OCI-LY3 (cell line): ENCODE results near the gene SFRP5.

Experiments used
- H2AFZ ChIP-seq: fragments of 200-600, 300-600 bp; shearing (Covaris generic); 2 replicates; pipeline ENCODE4 v1.6.0; 2014; ENCODE audit warnings: antibody characterized with exemption, low read depth, low read length
- H3K27ac ChIP-seq: fragments of 200-600, 300-600 bp; sonication (generic); 2 replicates; pipeline ENCODE4 v1.5.1; 2014; ENCODE audit warnings: mild to moderate bottlenecking, low read length, moderate library complexity, mixed read lengths
- H3K27me3 ChIP-seq: fragments of 200-600, 300-600 bp; sonication (generic); 2 replicates; pipeline ENCODE4 v1.6.1; 2014; ENCODE audit warnings: low read depth, low read length, mixed read lengths
- H3K36me3 ChIP-seq: fragments of 200-600, 300-600 bp; sonication (generic); replicated peaks from 2 replicates; pipeline ENCODE3; 2014; ENCODE audit warnings: low read depth, low read length, mixed read lengths
- H3K4me1 ChIP-seq: fragments of 300-600, 200-600 bp; sonication (generic); 2 replicates; pipeline ENCODE4 v1.6.1; 2014; ENCODE audit warnings: low read length, mixed read lengths
- H3K4me2 ChIP-seq: fragments of 200-600, 300-600 bp; sonication (generic); 2 replicates; pipeline ENCODE4 v1.6.1; 2014; ENCODE audit warnings: low read length, mixed read lengths
- H3K4me3 ChIP-seq: fragments of 300-600, 200-600 bp; sonication (generic); 2 replicates; pipeline ENCODE4 v1.5.1; 2014; ENCODE audit warnings: antibody characterized with exemption, mild to moderate bottlenecking, low read length, moderate library complexity
- H3K79me2 ChIP-seq: fragments of 300-600, 200-600 bp; shearing (Covaris generic); 2 replicates; pipeline ENCODE4 v1.6.1; 2014; ENCODE audit warnings: mild to moderate bottlenecking, low read length, mixed read lengths
- H3K9ac ChIP-seq: fragments of 300-600, 200-600 bp; shearing (Covaris generic); 2 replicates; pipeline ENCODE4 v1.6.0; 2014; ENCODE audit warnings: mild to moderate bottlenecking, low read length, moderate library complexity
- H3K9me3 ChIP-seq: fragments of 200-600, 300-600 bp; shearing (Covaris generic); 2 replicates; pipeline ENCODE4 v1.6.1; 2014; ENCODE audit warnings: low read length, mixed read lengths; ENCODE audit not compliant: insufficient read depth
- H4K20me1 ChIP-seq: fragments of 200-600, 300-600 bp; sonication (generic); 2 replicates; pipeline ENCODE4 v1.6.1; 2016; ENCODE audit warnings: low read length, mixed read lengths; ENCODE audit not compliant: insufficient read depth
- EZH2phosphoT487 ChIP-seq: fragments of 200-600 bp; shearing (Covaris generic); IDR thresholded peaks from 2 replicates; pipeline ENCODE4 v1.6.1; 2018; ENCODE audit warnings: antibody characterized with exemption, mixed run types, low read depth
- TF ChIP-seq, protein P1 (sequence below): fragments of 200-600, 300-600 bp; sonication (generic); IDR thresholded peaks from 2 replicates; pipeline ENCODE4 v1.5.1; 2014; ENCODE audit warnings: antibody characterized with exemption, low read length, low read depth

SFRP5 gene

DNA sequence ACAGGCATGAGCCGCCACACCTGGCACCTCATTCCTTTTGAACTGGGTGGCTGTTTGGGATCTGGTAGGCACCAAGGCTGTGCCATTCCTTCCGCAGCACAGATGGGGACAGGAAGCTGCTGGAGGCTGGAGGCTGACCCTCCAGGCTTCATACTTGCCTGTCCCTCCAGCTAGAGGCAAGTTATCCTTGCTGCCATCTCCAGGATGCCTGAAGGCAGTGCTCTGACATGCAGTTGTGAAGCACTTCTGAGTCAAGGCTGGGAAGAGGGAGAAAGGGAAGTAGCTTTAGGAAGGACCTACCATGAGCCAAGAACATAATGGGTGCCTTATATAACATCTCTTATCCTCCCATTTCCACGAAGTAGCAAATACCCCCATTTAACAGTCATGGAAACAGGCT is 48.8 kb downstream of the SFRP5 start:
- Histone ChIP-seq H3K4me1 (no peaks in the 10 kb centered on the region), H2AFZ (no peak overlapping the region), H3K36me3 (no peaks in the 10 kb centered on the region), H3K27ac (no peak overlapping the region), H3K4me2 (no peak overlapping the region), H3K9ac (no peak overlapping the region), H3K27me3 (no peaks in the 10 kb centered on the region), H3K9me3 (no peaks in the 10 kb centered on the region), H4K20me1 (no peaks in the 10 kb centered on the region), H3K4me3 (no peak overlapping the region), H3K79me2 (no peaks in the 10 kb centered on the region)
- TF ChIP-seq EZH2phosphoT487: no peak
- TF ChIP-seq, protein P1, sequence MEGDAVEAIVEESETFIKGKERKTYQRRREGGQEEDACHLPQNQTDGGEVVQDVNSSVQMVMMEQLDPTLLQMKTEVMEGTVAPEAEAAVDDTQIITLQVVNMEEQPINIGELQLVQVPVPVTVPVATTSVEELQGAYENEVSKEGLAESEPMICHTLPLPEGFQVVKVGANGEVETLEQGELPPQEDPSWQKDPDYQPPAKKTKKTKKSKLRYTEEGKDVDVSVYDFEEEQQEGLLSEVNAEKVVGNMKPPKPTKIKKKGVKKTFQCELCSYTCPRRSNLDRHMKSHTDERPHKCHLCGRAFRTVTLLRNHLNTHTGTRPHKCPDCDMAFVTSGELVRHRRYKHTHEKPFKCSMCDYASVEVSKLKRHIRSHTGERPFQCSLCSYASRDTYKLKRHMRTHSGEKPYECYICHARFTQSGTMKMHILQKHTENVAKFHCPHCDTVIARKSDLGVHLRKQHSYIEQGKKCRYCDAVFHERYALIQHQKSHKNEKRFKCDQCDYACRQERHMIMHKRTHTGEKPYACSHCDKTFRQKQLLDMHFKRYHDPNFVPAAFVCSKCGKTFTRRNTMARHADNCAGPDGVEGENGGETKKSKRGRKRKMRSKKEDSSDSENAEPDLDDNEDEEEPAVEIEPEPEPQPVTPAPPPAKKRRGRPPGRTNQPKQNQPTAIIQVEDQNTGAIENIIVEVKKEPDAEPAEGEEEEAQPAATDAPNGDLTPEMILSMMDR: no peak

DNA sequence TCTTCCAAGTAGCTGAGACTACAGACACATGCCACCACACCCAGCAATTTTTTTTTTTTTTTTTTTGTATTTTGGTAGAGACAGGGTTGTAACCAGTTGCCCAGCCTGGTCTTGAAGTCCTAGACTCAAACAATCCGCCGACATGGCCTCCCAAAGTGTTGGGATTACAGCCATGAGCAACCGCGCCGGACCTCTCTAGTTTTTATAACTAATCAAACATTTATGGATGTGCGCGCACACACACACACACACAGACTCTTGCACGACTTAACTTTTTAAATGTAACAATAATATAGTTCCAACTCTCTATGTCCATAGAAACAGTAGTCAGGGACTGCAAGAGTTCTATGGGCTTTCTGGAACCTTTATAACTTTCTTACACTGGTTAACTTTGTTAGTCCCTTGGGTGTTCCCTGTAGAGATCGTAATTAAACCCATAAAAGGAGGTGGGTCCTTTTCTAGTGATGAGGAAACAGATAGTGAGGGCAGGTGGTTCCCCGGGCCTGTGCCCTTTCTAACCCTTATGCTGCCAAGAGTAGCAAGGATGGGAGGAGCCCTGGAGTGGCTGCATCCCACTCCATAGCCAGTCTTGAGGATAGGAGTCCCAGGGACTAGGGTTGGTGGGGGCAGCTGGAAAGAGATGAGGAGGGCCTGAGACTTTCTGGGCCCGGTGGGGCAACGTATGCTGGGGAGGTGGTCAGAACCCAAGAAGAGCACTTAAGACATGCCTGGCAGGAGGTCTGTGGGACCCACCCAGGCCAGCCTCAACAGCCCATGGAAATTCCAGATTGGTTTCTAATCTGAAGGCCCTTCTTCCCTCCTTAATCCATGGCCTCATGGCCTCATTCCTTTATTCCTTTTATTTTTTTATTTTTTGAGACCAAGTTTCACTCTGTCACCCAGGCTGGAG is 49.7 kb downstream of the SFRP5 start:
- no peak overlapping the region for H3K9ac ChIP-seq
- no peak overlapping the region for H3K27ac ChIP-seq
- H3K4me1 ChIP-seq: no peaks in the 10 kb centered on the region
- no peaks in the 10 kb centered on the region for H4K20me1 ChIP-seq
- H3K9me3 ChIP-seq: no peaks in the 10 kb centered on the region
- no peak overlapping the region for H3K4me2 ChIP-seq
- no peak overlapping the region for H3K4me3 ChIP-seq
- no peak overlapping the region for H2AFZ ChIP-seq
- TF ChIP-seq, protein P1: no peak
- TF ChIP-seq EZH2phosphoT487: no peak
- H3K79me2 ChIP-seq: no peaks in the 10 kb centered on the region
- H3K27me3 ChIP-seq: no peaks in the 10 kb centered on the region
- H3K36me3 ChIP-seq: no peaks in the 10 kb centered on the region

DNA sequence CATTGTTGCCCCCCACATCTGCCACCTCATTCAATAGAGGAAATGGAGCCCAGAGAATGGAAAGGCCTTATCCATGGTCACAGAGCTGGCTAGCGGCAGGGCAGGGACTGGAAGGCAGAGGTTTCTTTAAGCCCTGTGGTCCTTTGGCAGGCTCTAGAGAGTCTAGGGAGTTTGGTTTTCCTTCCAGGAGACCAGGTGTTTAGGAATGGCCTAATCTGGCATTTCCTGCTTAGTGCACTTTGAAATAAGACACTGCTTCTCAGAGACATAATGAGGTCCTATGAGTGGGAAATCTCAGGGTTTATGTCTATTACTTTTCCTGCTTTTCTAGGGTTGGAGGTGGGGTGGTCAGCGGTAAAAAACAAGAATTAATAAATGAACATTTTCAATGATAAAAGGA is 52.2 kb downstream of the SFRP5 start:
- H4K20me1 ChIP-seq: no peaks in the 10 kb centered on the region
- H3K4me3 ChIP-seq: no peak overlapping the region
- no peaks in the 10 kb centered on the region for H3K36me3 ChIP-seq
- H3K4me2 ChIP-seq: no peak overlapping the region
- H3K27ac ChIP-seq: no peak overlapping the region
- H3K4me1 ChIP-seq: no peaks in the 10 kb centered on the region
- H3K79me2 ChIP-seq: no peaks in the 10 kb centered on the region
- H3K9ac ChIP-seq: no peak overlapping the region
- no peaks in the 10 kb centered on the region for H3K27me3 ChIP-seq
- H3K9me3 ChIP-seq: no peaks in the 10 kb centered on the region
- TF ChIP-seq, protein P1: no peak
- no peak for TF ChIP-seq EZH2phosphoT487
- no peak overlapping the region for H2AFZ ChIP-seq

DNA sequence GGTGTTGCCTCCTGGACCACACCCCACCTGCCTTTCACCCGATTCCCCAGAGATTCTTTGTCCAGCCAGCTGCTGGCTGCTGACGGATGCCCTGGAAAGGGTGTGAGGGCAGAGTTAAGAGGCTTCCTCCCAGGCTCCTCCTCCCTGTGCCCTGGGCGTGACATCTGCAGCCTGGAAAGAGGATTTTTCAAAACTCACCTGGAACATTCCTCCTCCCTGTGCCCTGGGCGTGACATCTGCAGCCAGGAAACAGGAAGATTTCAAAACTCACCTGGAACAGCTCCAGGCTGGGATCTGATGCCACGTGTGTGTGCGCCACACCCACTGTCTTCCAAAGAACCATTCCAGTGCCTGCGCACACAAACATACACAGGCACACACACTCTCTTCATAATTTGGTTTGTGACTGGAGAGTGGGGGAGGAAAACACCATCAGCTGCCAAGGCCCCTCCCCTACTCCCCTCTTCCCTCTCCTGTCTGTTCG is 53.1 kb downstream of the SFRP5 start:
- Histone ChIP-seq H2AFZ (no peak overlapping the region), H4K20me1 (no peaks in the 10 kb centered on the region), H3K79me2 (no peaks in the 10 kb centered on the region), H3K4me1 (no peaks in the 10 kb centered on the region), H3K9ac (no peak overlapping the region), H3K4me2 (no peak overlapping the region), H3K36me3 (no peaks in the 10 kb centered on the region), H3K27me3 (no peaks in the 10 kb centered on the region), H3K27ac (no peak overlapping the region), H3K4me3 (no peak overlapping the region), H3K9me3 (no peaks in the 10 kb centered on the region)
- TF ChIP-seq EZH2phosphoT487: no peak
- TF ChIP-seq, protein P1: no peak
